WERI-Rb-1 (cell line): ENCODE results near the gene C16orf96.

Experiments
- DNase-seq: peaks from one replicate; pipeline ENCODE4 v3.0.0-alpha.2; 2020
- H3K27ac ChIP-seq: fragments of 250-450 bp; sonication (Bioruptor Pico); 2 replicates; pipeline ENCODE4 v1.5.1; 2020; ENCODE audit warnings: mild to moderate bottlenecking, moderate library complexity
- H3K27me3 ChIP-seq: fragments of 250-450 bp; sonication (Bioruptor Pico); 2 replicates; pipeline ENCODE4 v1.5.1; 2021; ENCODE audit warnings: mild to moderate bottlenecking, low read depth, moderate library complexity; ENCODE audit not compliant: insufficient read depth, severe bottlenecking
- H3K36me3 ChIP-seq: fragments of 250-450 bp; sonication (Bioruptor Pico); 2 replicates; pipeline ENCODE4 v1.5.1; 2020; ENCODE audit warnings: mild to moderate bottlenecking, moderate library complexity
- H3K4me3 ChIP-seq: 2 replicates; pipeline ENCODE4 v1.5.1; 2011; ENCODE audit warnings: low read depth, mild to moderate bottlenecking, control low read depth, low read length
- H3K9me3 ChIP-seq: fragments of 250-450 bp; sonication (Bioruptor Pico); 2 replicates; pipeline ENCODE4 v1.5.1; 2021; ENCODE audit warnings: mild to moderate bottlenecking, moderate library complexity; ENCODE audit not compliant: severe bottlenecking
- TF ChIP-seq, protein P1 (sequence below): IDR thresholded peaks from 2 replicates; pipeline ENCODE4 v1.5.1; 2011; ENCODE audit warnings: low read depth, mild to moderate bottlenecking, control low read depth, inconsistent platforms, low read length

C16orf96 gene

DNA sequence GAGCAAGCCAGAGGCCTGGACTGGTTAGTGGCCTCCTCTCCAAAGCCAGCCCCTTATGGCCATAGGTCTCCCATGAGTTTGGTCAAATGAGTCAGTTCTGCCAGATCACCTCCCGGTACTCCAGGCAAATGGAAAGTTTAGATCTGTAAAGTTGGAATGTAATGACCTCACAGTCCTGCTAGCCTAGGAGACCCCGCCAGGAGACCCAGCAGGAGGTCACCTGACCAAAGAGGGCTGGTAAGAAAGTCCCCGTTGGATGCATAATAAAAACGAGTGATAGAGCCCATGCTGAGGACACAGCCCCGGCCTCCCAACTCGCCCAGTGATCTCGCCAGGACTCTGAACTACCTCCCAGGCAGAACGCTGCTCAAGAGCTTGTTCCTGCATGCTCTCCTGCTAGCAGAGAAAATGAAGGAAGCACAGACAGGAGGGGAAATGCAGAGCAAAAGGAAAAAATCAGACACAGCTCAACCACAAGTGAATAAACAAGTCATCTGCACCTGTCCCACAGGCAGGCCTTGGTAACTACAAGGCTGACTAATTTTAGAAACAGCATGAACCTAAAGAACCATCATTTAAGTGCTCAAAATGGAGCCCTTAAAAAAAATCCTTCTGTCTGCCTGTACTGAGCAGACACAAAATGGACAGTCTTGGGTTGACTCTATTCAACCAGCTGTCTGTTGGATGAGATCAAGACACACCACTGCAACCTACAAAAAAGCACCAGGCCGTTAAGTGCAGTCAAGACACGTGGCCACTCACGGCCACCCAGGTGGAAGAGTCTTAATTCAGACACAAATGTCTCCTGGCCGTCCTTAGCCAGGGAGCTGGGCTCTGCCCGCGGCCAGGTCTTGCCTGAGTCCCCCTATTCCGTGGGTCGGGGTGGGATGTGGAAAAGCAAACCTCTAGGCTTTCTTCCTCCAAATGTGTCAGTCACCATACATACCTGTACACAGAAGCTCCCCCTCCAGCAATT, 26.8 kb upstream of the C16orf96 start:
- TF ChIP-seq, protein P1, sequence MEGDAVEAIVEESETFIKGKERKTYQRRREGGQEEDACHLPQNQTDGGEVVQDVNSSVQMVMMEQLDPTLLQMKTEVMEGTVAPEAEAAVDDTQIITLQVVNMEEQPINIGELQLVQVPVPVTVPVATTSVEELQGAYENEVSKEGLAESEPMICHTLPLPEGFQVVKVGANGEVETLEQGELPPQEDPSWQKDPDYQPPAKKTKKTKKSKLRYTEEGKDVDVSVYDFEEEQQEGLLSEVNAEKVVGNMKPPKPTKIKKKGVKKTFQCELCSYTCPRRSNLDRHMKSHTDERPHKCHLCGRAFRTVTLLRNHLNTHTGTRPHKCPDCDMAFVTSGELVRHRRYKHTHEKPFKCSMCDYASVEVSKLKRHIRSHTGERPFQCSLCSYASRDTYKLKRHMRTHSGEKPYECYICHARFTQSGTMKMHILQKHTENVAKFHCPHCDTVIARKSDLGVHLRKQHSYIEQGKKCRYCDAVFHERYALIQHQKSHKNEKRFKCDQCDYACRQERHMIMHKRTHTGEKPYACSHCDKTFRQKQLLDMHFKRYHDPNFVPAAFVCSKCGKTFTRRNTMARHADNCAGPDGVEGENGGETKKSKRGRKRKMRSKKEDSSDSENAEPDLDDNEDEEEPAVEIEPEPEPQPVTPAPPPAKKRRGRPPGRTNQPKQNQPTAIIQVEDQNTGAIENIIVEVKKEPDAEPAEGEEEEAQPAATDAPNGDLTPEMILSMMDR: no peak
- H3K36me3 ChIP-seq: peaks cover 19% of the 10 kb centered on the region
- H3K27ac ChIP-seq: no peak overlapping the region
- DNase-seq: no peak
- H3K27me3 ChIP-seq: no peaks in the 10 kb centered on the region
- H3K9me3 ChIP-seq: no peaks in the 10 kb centered on the region
- H3K4me3 ChIP-seq: no peak overlapping the region

DNA sequence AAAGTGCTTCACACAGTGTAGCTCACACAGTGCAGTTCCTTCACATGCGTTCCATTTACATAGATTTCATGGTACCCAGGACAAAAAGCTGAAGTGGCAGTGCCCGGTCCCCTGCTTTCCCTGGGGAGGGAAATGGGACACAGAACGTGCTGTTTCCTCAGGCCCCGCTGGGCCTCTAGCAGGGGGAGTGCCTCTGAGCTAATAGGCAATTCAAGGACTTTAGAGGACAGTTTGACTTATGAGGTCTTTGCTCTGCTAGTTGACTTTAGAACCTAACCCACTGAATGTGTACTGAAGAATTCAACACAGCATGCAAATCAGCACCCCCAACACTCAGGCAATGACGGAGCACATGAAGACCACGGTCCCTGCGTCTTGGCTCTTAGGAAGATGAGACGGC, 24.3 kb upstream of the C16orf96 start:
- H3K27me3 ChIP-seq: no peaks in the 10 kb centered on the region
- no peak overlapping the region for H3K4me3 ChIP-seq
- H3K27ac ChIP-seq: no peak overlapping the region
- H3K9me3 ChIP-seq: no peaks in the 10 kb centered on the region
- H3K36me3 ChIP-seq: peaks cover 29% of the 10 kb centered on the region
- TF ChIP-seq, protein P1: no peak
- no peak for DNase-seq

DNA sequence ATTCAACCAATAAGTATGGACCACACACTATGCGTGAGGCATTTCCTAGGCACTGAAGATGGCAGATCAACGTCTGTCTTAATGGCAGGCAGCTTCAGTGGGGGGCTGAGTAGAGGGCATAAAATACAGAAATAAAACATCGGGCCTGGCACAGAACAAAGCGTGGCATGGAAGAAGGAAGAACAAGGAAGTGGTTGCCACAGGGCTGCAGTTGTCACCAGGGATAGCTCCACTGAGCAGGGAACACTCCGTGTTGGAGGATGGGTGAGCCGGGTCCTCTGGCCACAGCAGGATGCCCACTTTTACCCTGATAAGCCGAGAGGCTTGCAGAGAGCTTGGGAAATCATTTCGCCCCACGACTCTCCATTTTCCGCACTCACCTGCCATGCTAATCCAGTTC, 23.9 kb upstream of the C16orf96 start:
- H3K36me3 ChIP-seq: peaks cover 29% of the 10 kb centered on the region
- H3K9me3 ChIP-seq: no peaks in the 10 kb centered on the region
- no peaks in the 10 kb centered on the region for H3K27me3 ChIP-seq
- H3K27ac ChIP-seq: no peak overlapping the region
- DNase-seq: no peak
- TF ChIP-seq, protein P1: no peak
- no peak overlapping the region for H3K4me3 ChIP-seq

DNA sequence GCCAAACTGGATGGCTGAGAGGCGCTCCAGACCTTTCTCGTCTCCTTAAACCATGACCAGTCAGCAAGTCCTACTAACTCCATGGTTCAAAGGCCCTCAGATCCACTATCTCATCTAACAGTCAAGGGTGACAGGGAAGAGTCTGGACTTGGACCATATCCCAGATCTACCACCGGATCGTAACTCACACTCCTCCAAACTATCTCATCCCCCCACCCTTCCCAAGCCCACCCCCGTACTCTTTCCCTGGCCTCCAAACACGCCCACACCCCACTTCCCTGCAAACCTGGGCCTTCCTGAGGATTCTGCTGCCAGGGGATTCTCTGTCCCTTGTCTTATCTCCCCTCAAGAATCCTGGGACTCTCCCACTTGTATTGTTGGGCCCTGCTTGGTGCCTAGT, 22.6 kb upstream of the C16orf96 start:
- TF ChIP-seq, protein P1: no peak
- Histone ChIP-seq H3K36me3 (peaks cover 29% of the 10 kb centered on the region), H3K27me3 (no peaks in the 10 kb centered on the region), H3K27ac (no peak overlapping the region), H3K4me3 (no peak overlapping the region), H3K9me3 (no peaks in the 10 kb centered on the region)
- DNase-seq: no peak

DNA sequence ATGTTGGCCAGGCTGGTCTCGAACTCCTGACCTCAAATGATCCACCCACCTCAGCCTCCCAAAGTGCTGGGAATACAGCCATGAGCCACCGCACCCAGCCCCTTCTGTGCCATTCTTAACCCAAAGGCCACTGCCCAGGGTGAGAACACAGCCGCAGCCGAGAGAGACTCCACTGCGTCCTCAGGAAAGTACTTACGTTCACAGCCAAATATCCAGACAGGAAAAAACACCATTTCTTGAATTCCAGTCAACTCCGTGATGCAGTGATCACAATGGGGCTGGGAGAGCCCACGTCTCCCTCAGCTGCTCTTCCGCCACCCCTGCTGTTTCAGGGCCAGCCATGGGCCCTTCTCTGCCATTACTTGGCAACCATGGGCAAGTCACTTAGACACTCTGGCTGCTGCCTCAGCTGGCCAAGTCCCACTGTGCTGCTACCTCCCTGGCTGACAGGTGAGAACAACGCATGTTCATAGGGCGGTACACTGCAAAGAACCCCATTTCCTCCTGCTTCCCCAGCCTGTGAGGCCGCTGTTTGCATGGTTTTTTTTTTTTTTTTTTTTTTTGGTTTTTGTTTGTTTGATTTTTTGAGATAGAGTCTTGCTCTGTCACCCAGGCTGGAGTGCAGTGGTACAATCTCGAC, 21.9 kb upstream of the C16orf96 start:
- H3K27ac ChIP-seq: no peak overlapping the region
- peaks cover 29% of the 10 kb centered on the region for H3K36me3 ChIP-seq
- H3K4me3 ChIP-seq: no peak overlapping the region
- H3K27me3 ChIP-seq: no peaks in the 10 kb centered on the region
- no peak for DNase-seq
- TF ChIP-seq, protein P1: no peak
- peaks cover 5% of the 10 kb centered on the region for H3K9me3 ChIP-seq
